Heart right ventricle (tissue), 16 donors: ENCODE results near the gene ELMO1. TPM values are rescaled to one million over a fixed set of nuclear protein-coding genes. Genes with fewer than 3 reads are reported as not detected.

Experiments
- ATAC-seq, 8 donors: fragments of 200-7000 bp; cut with Tn5 transposase; one replicate each; pipeline ENCODE4 v1.9.1; 2020; ENCODE audit warnings: mild to moderate bottlenecking in 8 of 8, moderate library complexity in 8 of 8, moderate number of reproducible peaks in 1 of 8
- DNase-seq, 2 donors: peaks; one replicate each; pipeline ENCODE4 v3.0.0-alpha.2; 2020
- H3K27ac ChIP-seq, 10 donors: fragments of 200-600 bp; sonication (generic) in 2 of 10; one replicate each; pipeline versions ENCODE4 v1.5.0 to v1.8.0; 2020 to 2022; ENCODE audit warnings: mild to moderate bottlenecking in 3 of 10
- H3K27me3 ChIP-seq, 7 donors: fragments of 200-600 bp; one replicate each; pipeline ENCODE4 v1.8.0; 2021 to 2022; ENCODE audit warnings: mild to moderate bottlenecking in 2 of 7
- H3K36me3 ChIP-seq, 9 donors: fragments of 200-600 bp; sonication (generic) in 1 of 9; one replicate each; pipeline versions ENCODE4 v1.5.0 to v1.8.0; 2020 to 2022; ENCODE audit warnings: mild to moderate bottlenecking in 2 of 9
- H3K4me1 ChIP-seq, 9 donors: fragments of 200-600 bp; sonication (generic) in 1 of 9; one replicate each; pipeline versions ENCODE4 v1.5.0 to v1.8.0; 2020 to 2022; ENCODE audit warnings: mild to moderate bottlenecking in 4 of 9
- H3K4me3 ChIP-seq, 10 donors: fragments of 200-600 bp; sonication (generic) in 2 of 10; one replicate each; pipeline versions ENCODE4 v1.5.0 to v1.8.0; 2020 to 2022; ENCODE audit warnings: mild to moderate bottlenecking in 7 of 10, moderate library complexity in 2 of 10
- H3K9me3 ChIP-seq, 11 donors: fragments of 200-600 bp in 10 of 11; sonication (generic) in 2 of 11; one replicate each; pipeline versions ENCODE4 v1.5.0 to v1.8.0; 2013 to 2022; ENCODE audit warnings: mild to moderate bottlenecking in 2 of 11, control low read depth in 1 of 11, moderate library complexity in 1 of 11
- CTCF ChIP-seq, 9 donors: fragments of 200-600 bp; sonication (generic) in 2 of 9; IDR thresholded peaks; one replicate each; pipeline versions ENCODE4 v1.5.0 to v1.8.0; 2021 to 2022; ENCODE audit warnings: antibody characterized with exemption in 9 of 9, mild to moderate bottlenecking in 5 of 9, moderate library complexity in 1 of 9
- WGBS, 2 donors: extraction: QIAGEN DNeasy Blood & Tissue Kit; methylation state at CpG; one replicate each; pipeline ENCODE4 v1.1.7; 2013; ENCODE audit warnings: inconsistent platforms in 1 of 2; 5-methylcytosine and 5-hydroxymethylcytosine counted together
- intact Hi-C, 10 donors: fragments of 100-400 bp; cut with DNase I; formaldehyde crosslinking; loops; one replicate each; pipeline versions ENCODE4 v1.11.1 to v1.14.2; 2022
- polyA plus RNA-seq, 2 donors: library from polyadenylated mRNA; stranded (reverse); fragments of 200-250 nt; gene quantifications; one replicate each; pipeline ENCODE4 v1.2.3, GENCODE V29; 2013
- total RNA-seq, 10 donors: library from RNA; stranded (reverse); fragmentation: NEBNext Ultra II Directional in 3 of 10; extraction: Animal tissue kit (Norgen Biotek cat#: 25700) in 3 of 10; gene quantifications; one replicate each; pipeline versions ENCODE4 v1.2.1 to v1.2.4, GENCODE V29; 2021 to 2023
- donor health status: Arrhythmogenic right ventricular cardiomyopathy.
- donor health status: ischemic (EF 13 %, LVEDD 7.1; RV severe dilation, severe dysfunction).
- donor health status: healthy with polysubstance abuse.
- donor health status: DM: no; HTN: yes; CAD: no.
- donor health status: DM: no; HTN: no; CAD: no.
- donor health status: ischemic (EF 25% LVEDD 6.9; RV normal size, moderate dysfunction).
- donor health status: ischemic (EF 25% LVEDD 5.7; RV mildly dilated, moderate dysfunction).
- donor health status: healthy.
- donor health status: DM: yes; HTN: yes; CAD: no.
- donor health status: Ischemic cardiomyopathy.
- donor health status: ischemic (EF 35%, LVEDD 5.7; RV mildly dilated, moderate dysfunction).
- donor health status: nonischemic (EF 11% LVEDD 7.7; RV severe dilation, severe dysfunction).
- donor health status: DM: yes; HTN: yes; CAD: no.
- donor health status: PGD.
- donor health status: ischemic (EF 29% LVEDD 5.4; RV normal size, mild dysfunction).
- donor health status: nonischemic (EF 23%, LVEDD 6.1; RV moderate dilation, normal function).

The ELMO1 gene
- total and polyA plus RNA-seq, 12 donors, result 8.5 to 18.0 (median 13.9) TPM

GRCh38 chr7:36911788-36912187 lies 536.9 kb downstream of the ELMO1 start:
- no peak for TF ChIP-seq CTCF (IDR thresholded peaks at IDR 0.05)
- no peak for ATAC-seq
- Histone ChIP-seq H3K9me3 (no peaks in the 10 kb centered on the region), H3K27ac (no peak overlapping the region), H3K36me3 (no peaks in the 10 kb centered on the region), H3K4me1 (no peaks in the 10 kb centered on the region), H3K4me3 (no peak overlapping the region), H3K27me3 (no peaks in the 10 kb centered on the region)
- 89 to 90% methylated on average over 5 of the region's 5 CpGs for WGBS, 2 donors
- intact Hi-C loops, result no loop called here
- DNase-seq, result no peak

- no peaks in the 10 kb centered on the region for H3K4me1 ChIP-seq
- intact Hi-C loops, result no loop called here
- H3K27ac ChIP-seq, result no peak overlapping the region
- no peak for ATAC-seq
- no peaks in the 10 kb centered on the region for H3K9me3 ChIP-seq
- no peak for TF ChIP-seq CTCF (IDR thresholded peaks at IDR 0.05)
- 88 to 92% methylated on average over 5 of the region's 5 CpGs for WGBS, 2 donors
- no peaks in the 10 kb centered on the region for H3K27me3 ChIP-seq
- no peak for DNase-seq
- H3K4me3 ChIP-seq, result no peak overlapping the region
- H3K36me3 ChIP-seq, result no peaks in the 10 kb centered on the region
These were observed 537.8 kb downstream of the ELMO1 start for GRCh38 chr7:36910859-36911258.

- no peak for TF ChIP-seq CTCF (IDR thresholded peaks at IDR 0.05)
- no peak overlapping the region for H3K27ac ChIP-seq
- DNase-seq, result no peak
- H3K36me3 ChIP-seq, result no peaks in the 10 kb centered on the region
- 63 to 66% methylated on average over 3 of the region's 3 CpGs for WGBS, 2 donors
- no peaks in the 10 kb centered on the region for H3K27me3 ChIP-seq
- no peaks in the 10 kb centered on the region for H3K4me1 ChIP-seq
- intact Hi-C loops, result no loop called here
- no peak overlapping the region for H3K4me3 ChIP-seq
- H3K9me3 ChIP-seq, result no peaks in the 10 kb centered on the region
- ATAC-seq, result no peak
These were observed 538.3 kb downstream of the ELMO1 start for GRCh38 chr7:36910401-36910800.

- WGBS, 2 donors, result 58% methylated on average over 3 of the region's 3 CpGs
- Histone ChIP-seq H3K27me3 (no peaks in the 10 kb centered on the region), H3K9me3 (no peaks in the 10 kb centered on the region), H3K4me1 (peaks cover 0 to 9% (median 0%) of the 10 kb centered on the region in 9 donors), H3K27ac (no peak overlapping the region), H3K4me3 (no peak overlapping the region), H3K36me3 (no peaks in the 10 kb centered on the region)
- TF ChIP-seq CTCF (IDR thresholded peaks at IDR 0.05), result no peak
- intact Hi-C loops, result no loop called here
- DNase-seq (no peak), ATAC-seq (no peak)
These were observed 541.6 kb downstream of the ELMO1 start for GRCh38 chr7:36906956-36907635.
